Activated T-helper 2 cell treated with anti-CD3 and anti-CD28 coated beads, Interferon-gamma antibody, Interleukin-2, Interleukin-4, amounts not matched to agents 10 μg/mL and 5 μg/mL and 100 μg/mL, durations not matched to agents 14 hours and 24 hours and 36 hours (primary cell): ENCODE results near the gene ZNF506. TPM values are rescaled to one million over a fixed set of nuclear protein-coding genes. Genes with fewer than 3 reads are reported as not detected.
"Not testable (repeated sequence)": the region's sequence is repeated elsewhere in the genome, so short reads cannot be mapped to it uniquely, and the experiment has no call there.

Experiments
- DNase-seq: peaks from one replicate; pipeline ENCODE4 v3.0.0; 2021; ENCODE audit warnings: low spot score
- H3K27ac Mint-ChIP-seq: one replicate; pipeline ENCODE4 v1.8.0; 2021; ENCODE audit warnings: mixed read lengths
- H3K27me3 Mint-ChIP-seq: one replicate; pipeline ENCODE4 v1.8.0; 2021; ENCODE audit warnings: low read depth, mixed read lengths
- H3K36me3 Mint-ChIP-seq: one replicate; pipeline ENCODE4 v1.8.0; 2021; ENCODE audit warnings: low read depth, mixed read lengths
- H3K4me1 Mint-ChIP-seq: one replicate; pipeline ENCODE4 v1.8.0; 2021; ENCODE audit warnings: low read depth, mixed read lengths
- H3K4me3 Mint-ChIP-seq: one replicate; pipeline ENCODE4 v1.8.0; 2021; ENCODE audit warnings: low read depth, mild to moderate bottlenecking, moderate library complexity, mixed read lengths
- H3K9me3 Mint-ChIP-seq: one replicate; pipeline ENCODE4 v1.8.0; 2021; ENCODE audit warnings: mixed read lengths
- intact Hi-C: fragments of 100-400 bp; cut with micrococcal nuclease; formaldehyde crosslinking; loops from one replicate; pipeline ENCODE4 v1.15.1; 2023
- total RNA-seq: library from RNA; stranded (reverse); gene quantifications from 2 replicates; pipeline ENCODE4 v1.2.3, GENCODE V29; 2022

The ZNF506 gene
- 13.2 and 15.1 TPM in 2 replicates for total RNA-seq

GRCh38 chr19:19821366-19821951 lies at the start of gene ZNF506:
ZNF506 (minus strand) TSS chr19:19821750; CDS start chr19:19821603, 147 bp downstream.
- H3K27ac Mint-ChIP-seq: peak within 1 kb of the TSS; percentile 98
- H3K4me1 Mint-ChIP-seq: peaks cover 13% of the 10 kb centered on the region
- peaks cover 63% of the 10 kb centered on the region for H3K9me3 Mint-ChIP-seq
- no peaks in the 10 kb centered on the region for H3K27me3 Mint-ChIP-seq
- DNase-seq: peak; percentile 90
- peak within 1 kb of the TSS; percentile 96 for H3K4me3 Mint-ChIP-seq
- H3K36me3 Mint-ChIP-seq: peaks cover 56% of the 10 kb centered on the region
- intact Hi-C loops: loop anchor here (1.0 kb wide), 4 partner anchors 44 to 153 kb away; partner anchors contain the start of genes ZNF101, ZNF14 and ZNF253

DNA sequence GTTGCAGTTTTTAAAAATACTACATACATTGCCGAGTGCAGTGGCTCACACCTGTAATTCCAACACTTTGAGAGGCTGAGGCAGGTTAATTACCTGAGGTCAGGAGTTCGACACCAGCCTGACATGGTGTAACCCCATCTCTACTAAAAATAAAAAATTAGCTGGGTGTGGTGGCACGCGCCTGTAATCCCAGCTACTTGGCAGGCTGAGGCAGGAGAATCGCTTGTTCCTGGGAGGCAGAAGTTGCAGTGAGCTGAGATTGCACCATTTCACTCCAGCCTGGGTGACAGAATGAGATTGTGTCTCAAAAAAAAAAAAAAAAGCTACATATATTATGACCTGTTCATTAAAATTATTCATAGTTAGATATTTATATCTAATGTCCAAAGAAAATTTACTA lies 48.5 kb upstream of the ZNF506 start:
- H3K4me1 Mint-ChIP-seq, H3K27me3 Mint-ChIP-seq, H3K4me3 Mint-ChIP-seq, DNase-seq, H3K27ac Mint-ChIP-seq, intact Hi-C loops: not testable (repeated sequence)
- peaks cover 79% of the 10 kb centered on the region for H3K36me3 Mint-ChIP-seq
- H3K9me3 Mint-ChIP-seq: peaks cover 54% of the 10 kb centered on the region

- H3K9me3 Mint-ChIP-seq: peaks cover 49% of the 10 kb centered on the region
- peaks cover 5% of the 10 kb centered on the region for H3K4me1 Mint-ChIP-seq
- H3K27ac Mint-ChIP-seq: peak overlapping the region; percentile 97
- H3K36me3 Mint-ChIP-seq: peaks cover 57% of the 10 kb centered on the region
- intact Hi-C loops: loop anchor here (1.0 to 2.0 kb wide), 2 partner anchors 34 to 1462 kb away; partner anchors contain the start of genes ZNF708 and ZNF93
- H3K4me3 Mint-ChIP-seq: peak overlapping the region; percentile 93
- peak; percentile 43 for DNase-seq
- no peaks in the 10 kb centered on the region for H3K27me3 Mint-ChIP-seq
These were observed 45.2 kb upstream of the ZNF506 start for GRCh38 chr19:19866611-19867248.

DNA sequence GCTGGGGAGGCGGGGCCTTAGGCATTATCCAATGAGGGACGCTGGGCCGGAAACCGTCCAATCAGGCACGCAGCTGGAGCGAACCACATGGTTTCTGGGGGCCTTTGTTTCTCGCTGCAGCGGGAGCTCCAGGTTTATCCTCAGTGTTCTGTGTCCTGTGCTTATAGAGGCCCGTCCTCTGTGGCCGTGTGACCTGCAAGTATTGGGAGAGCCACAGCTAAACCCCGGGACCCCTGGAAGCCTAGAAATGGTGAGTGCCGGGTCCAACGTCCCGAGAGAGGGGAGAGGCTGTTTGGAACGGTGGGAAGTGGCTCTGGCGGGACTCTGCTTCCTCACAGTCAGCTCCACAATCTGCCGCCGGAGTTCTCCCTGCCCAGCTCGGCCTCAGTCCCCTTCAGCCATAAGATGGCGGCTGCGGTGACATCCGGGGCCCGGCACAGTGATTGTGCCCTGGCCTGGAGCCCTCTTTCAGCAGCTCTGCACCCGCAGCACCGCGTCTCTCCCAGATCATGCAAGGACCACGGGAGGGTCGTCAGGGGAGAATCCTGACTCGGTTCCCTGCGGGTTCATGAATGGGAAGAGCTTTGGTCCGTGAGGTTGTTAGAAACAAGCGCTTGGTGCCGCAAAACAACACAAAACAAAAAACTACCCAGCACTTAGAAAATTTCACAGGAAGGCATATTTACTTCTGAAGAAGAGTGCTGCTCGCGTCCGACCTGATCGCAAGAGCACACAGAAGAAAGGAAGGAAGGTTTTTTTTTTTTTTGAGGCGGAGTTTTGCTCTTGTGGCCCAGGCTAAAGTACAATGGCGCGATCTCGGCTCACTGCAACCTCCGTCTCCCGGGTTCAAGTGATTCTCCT lies 44.4 kb upstream of the ZNF506 start, which contains the start of gene ZNF253:
Gene ZNF253 (plus strand): TSS at position 133 of the 861 bp plus-strand sequence. CDS start 115 bp downstream, at position 248.
- intact Hi-C loops: loop anchor here (1.0 to 2.0 kb wide), 4 partner anchors 34 to 1463 kb away; partner anchors contain the start of genes ZNF506, ZNF708 and ZNF93
- Mint-ChIP-seq H3K4me1 (peaks cover 7% of the 10 kb centered on the region), H3K4me3 (peak within 1 kb of the TSS; percentile 93), H3K27me3 (no peaks in the 10 kb centered on the region), H3K9me3 (peaks cover 46% of the 10 kb centered on the region), H3K36me3 (peaks cover 53% of the 10 kb centered on the region), H3K27ac (peak within 1 kb of the TSS; percentile 97)
- peak; percentile 92 for DNase-seq

DNA sequence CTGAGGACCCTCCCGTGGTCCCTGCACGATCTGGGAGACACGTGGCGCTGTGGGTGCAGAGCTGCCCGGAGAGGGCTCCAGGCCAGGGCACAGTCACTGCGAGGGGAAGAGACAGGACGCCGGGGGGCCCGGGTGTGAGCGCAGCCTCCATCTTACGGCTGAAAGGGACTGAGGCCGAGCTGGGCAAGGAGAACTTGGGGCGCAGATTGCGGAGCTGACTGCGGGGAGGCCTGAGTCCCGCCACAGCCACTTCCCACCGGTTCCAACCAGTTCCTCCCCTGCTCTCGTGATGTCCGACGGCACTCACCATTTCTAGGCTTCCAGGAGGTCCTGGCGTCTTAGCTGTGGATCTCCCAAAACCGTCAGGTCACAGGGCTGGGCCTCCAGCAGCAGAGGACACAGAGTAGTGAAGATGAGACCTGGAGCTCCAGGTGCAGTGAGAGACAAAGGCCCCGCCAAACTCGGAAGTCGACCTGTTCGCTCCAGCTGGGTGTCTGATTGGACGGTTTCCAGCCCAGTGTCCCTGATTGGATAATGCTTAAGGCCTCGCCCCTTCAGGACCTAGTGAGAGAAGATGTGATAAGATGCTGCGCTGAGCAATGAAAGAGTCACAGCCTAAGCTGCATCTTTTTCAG lies 39.3 kb upstream of the ZNF506 start:
- H3K27ac Mint-ChIP-seq: no peak overlapping the region
- H3K4me3 Mint-ChIP-seq: peak overlapping the region; percentile 60
- H3K36me3 Mint-ChIP-seq: peaks cover 36% of the 10 kb centered on the region
- peaks cover 43% of the 10 kb centered on the region for H3K9me3 Mint-ChIP-seq
- no peaks in the 10 kb centered on the region for H3K27me3 Mint-ChIP-seq
- intact Hi-C loops: no loop called here
- DNase-seq: peak; percentile 20
- peaks cover 1% of the 10 kb centered on the region for H3K4me1 Mint-ChIP-seq

- peaks cover 1% of the 10 kb centered on the region for H3K4me1 Mint-ChIP-seq
- intact Hi-C loops: no loop called here
- peaks cover 60% of the 10 kb centered on the region for H3K9me3 Mint-ChIP-seq
- H3K4me3 Mint-ChIP-seq: no peak overlapping the region
- no peak for DNase-seq
- peaks cover 33% of the 10 kb centered on the region for H3K36me3 Mint-ChIP-seq
- H3K27ac Mint-ChIP-seq: no peak overlapping the region
- H3K27me3 Mint-ChIP-seq: no peaks in the 10 kb centered on the region
These were observed 37.2 kb upstream of the ZNF506 start for GRCh38 chr19:19858751-19859150.

GRCh38 chr19:19851740-19852139 lies 30.2 kb upstream of the ZNF506 start:
- H3K36me3 Mint-ChIP-seq, intact Hi-C loops, H3K27me3 Mint-ChIP-seq, H3K27ac Mint-ChIP-seq, H3K4me3 Mint-ChIP-seq, DNase-seq, H3K4me1 Mint-ChIP-seq: not testable (repeated sequence)
- peaks cover 38% of the 10 kb centered on the region for H3K9me3 Mint-ChIP-seq

- no peaks in the 10 kb centered on the region for H3K27me3 Mint-ChIP-seq
- no peak overlapping the region for H3K4me3 Mint-ChIP-seq
- H3K36me3 Mint-ChIP-seq: no peaks in the 10 kb centered on the region
- no peak for DNase-seq
- no peaks in the 10 kb centered on the region for H3K4me1 Mint-ChIP-seq
- intact Hi-C loops: no loop called here
- no peak overlapping the region for H3K27ac Mint-ChIP-seq
- H3K9me3 Mint-ChIP-seq: peaks cover 31% of the 10 kb centered on the region
These were observed 27.5 kb upstream of the ZNF506 start for GRCh38 chr19:19849056-19849455.

DNA sequence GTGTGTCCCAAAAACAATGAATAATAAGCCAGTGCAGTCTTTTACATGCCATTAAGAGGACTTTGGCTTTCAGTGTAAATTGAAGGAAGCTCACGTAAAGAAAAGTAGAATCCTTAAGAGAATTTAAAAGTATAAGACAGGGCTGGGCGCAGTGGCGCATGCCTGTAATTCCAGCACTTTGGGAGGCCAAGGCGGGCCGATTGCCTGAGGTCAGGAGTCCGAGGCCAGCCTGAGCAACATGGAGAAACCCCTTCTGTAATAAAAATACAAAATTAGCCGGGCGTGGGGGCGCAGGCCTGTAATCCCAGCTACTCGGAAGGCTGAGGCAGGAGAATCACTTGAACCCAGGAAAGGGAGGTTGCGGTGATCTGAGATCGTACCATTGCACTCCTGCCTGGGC lies 26.2 kb upstream of the ZNF506 start:
- intact Hi-C loops: no loop called here
- Mint-ChIP-seq H3K27ac (no peak overlapping the region), H3K27me3 (no peaks in the 10 kb centered on the region), H3K9me3 (peaks cover 31% of the 10 kb centered on the region), H3K36me3 (peaks cover 4% of the 10 kb centered on the region), H3K4me3 (no peak overlapping the region), H3K4me1 (no peaks in the 10 kb centered on the region)
- DNase-seq: no peak

DNA sequence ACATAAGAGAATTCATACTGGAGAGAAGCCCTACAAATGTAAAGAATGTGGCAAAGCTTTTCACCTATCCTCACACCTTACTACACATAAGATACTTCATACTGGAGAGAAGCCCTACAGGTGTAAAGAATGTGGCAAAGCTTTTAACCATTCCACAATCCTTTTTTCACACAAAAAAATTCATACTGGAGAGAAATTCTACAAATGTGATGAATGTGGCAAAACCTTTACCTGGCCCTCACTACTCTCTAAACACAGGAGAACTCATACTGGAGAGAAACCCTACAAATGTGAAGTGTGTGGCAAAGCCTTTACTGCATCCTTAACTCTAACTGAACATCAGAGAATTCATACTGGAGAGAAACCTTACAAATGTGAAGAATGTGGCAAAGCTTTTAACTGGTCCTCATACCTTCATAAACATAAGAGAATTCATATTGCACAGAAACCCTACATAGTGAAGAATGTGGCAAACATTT lies 14.0 kb upstream of the ZNF506 start:
- Mint-ChIP-seq H3K9me3 (peaks cover 52% of the 10 kb centered on the region), H3K27ac (no peak overlapping the region), H3K36me3 (peaks cover 12% of the 10 kb centered on the region), H3K4me1 (no peaks in the 10 kb centered on the region), H3K27me3 (no peaks in the 10 kb centered on the region), H3K4me3 (no peak overlapping the region)
- DNase-seq: no peak
- intact Hi-C loops: no loop called here

GRCh38 chr19:19826875-19827274 lies 5.3 kb upstream of the ZNF506 start:
- Mint-ChIP-seq H3K27ac (no peak overlapping the region), H3K36me3 (peaks cover 25% of the 10 kb centered on the region), H3K27me3 (no peaks in the 10 kb centered on the region), H3K4me1 (no peaks in the 10 kb centered on the region), H3K4me3 (no peak overlapping the region), H3K9me3 (peaks cover 73% of the 10 kb centered on the region)
- no peak for DNase-seq
- intact Hi-C loops: no loop called here

DNA sequence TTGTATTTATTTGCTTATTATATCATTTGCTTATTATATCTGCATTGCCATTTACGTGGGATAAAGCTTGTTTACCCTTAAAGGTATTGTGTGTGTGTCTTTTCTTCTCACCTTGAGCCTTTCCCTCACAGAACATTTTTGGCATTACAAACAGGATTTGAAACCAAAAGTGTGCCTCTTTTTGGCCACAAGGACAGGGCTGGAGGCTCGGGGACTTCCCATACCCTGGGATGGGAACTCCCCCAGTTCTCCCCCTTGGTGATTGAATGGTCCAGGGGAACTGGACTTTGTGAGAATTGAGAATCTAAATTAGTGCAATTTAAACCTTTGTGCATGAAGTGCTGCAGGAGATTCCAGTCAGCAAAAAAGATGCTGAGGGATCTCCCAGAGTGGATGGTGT lies 2.4 kb upstream of the ZNF506 start:
- Mint-ChIP-seq H3K9me3 (peaks cover 74% of the 10 kb centered on the region), H3K27me3 (no peaks in the 10 kb centered on the region), H3K36me3 (peaks cover 39% of the 10 kb centered on the region), H3K27ac (no peak overlapping the region), H3K4me3 (peak overlapping the region; percentile 37), H3K4me1 (peaks cover 8% of the 10 kb centered on the region)
- intact Hi-C loops: no loop called here
- DNase-seq: no peak
